Measurements from ENCODE around the gene ANKRD13B. TPM values are rescaled to one million over a fixed set of nuclear protein-coding genes. Genes with fewer than 3 reads are reported as not detected.
A peak's percentile ranks its signal among the peaks of the same experiment; 100 is the strongest.

The ANKRD13B gene
- total RNA-seq, 1 donor from 2014 or later, result 17.9 TPM

- peak overlapping the region; percentile 2 for H3K27ac ChIP-seq (ENCODE audit: low read depth, low read length)
- Mint-ChIP-seq H3K4me1 (ENCODE audit: low read depth, unreplicated experiment) (peaks cover 5% of the 10 kb centered on the region), H3K27ac (ENCODE audit: unreplicated experiment) (peak overlapping the region; percentile 72), H3K36me3 (ENCODE audit: low read depth, unreplicated experiment) (peaks cover 13% of the 10 kb centered on the region), H3K27me3 (ENCODE audit: low read depth, unreplicated experiment) (peaks cover 14% of the 10 kb centered on the region), H3K4me3 (ENCODE audit: unreplicated experiment) (peak overlapping the region; percentile 91), H3K9me3 (ENCODE audit: unreplicated experiment) (no peaks in the 10 kb centered on the region)
- H3K79me2 ChIP-seq (ENCODE audit: insufficient read depth, low read length), result no peaks in the 10 kb centered on the region
- H3K9me3 ChIP-seq (ENCODE audit: insufficient read depth, low read depth, low read length), result no peaks in the 10 kb centered on the region
- H3K27me3 ChIP-seq (ENCODE audit: insufficient read depth, low read length), result peaks cover 5% of the 10 kb centered on the region
- H3K9ac ChIP-seq (ENCODE audit: low read length), result peak overlapping the region; percentile 68
- FAIRE-seq (no peak), DNase-seq (ENCODE audit: low read depth) (no peak)
- H3K36me3 ChIP-seq (ENCODE audit: insufficient read depth, low read length), result no peaks in the 10 kb centered on the region
- peak overlapping the region; percentile 92 for H3K4me2 ChIP-seq (ENCODE audit: low read length)
- peaks cover 19% of the 10 kb centered on the region for H3K4me1 ChIP-seq (ENCODE audit: insufficient read depth, low read length)
- peaks cover 10% of the 10 kb centered on the region for H4K20me1 ChIP-seq (ENCODE audit: insufficient read depth, low read length)
- peak overlapping the region; percentile 63 for H3K4me3 ChIP-seq (ENCODE audit: insufficient read depth, low read depth, low read length)
- TF ChIP-seq EZH2 (IDR thresholded peaks at IDR 0.05; ENCODE audit: insufficient read depth, low read length) (no peak), CTCF (IDR thresholded peaks at IDR 0.05; ENCODE audit: insufficient read depth, low read depth, low read length) (no peak)
- peak overlapping the region; percentile 86 for H2AFZ ChIP-seq (ENCODE audit: low read depth, low read length)
These were observed 25.2 kb upstream of the ANKRD13B start for GRCh38 chr17:29567554-29568330.

GRCh38 chr17:29568331-29569244, 24.3 kb upstream of the ANKRD13B start, which contains the start of gene TP53I13:
Gene TP53I13 (plus strand): TSS chr17:29568701. CDS start chr17:29568759, 58 bp downstream.
- no peaks in the 10 kb centered on the region for H3K9me3 Mint-ChIP-seq (ENCODE audit: unreplicated experiment)
- H3K27me3 Mint-ChIP-seq (ENCODE audit: low read depth, unreplicated experiment), result peaks cover 14% of the 10 kb centered on the region
- Histone ChIP-seq H3K36me3 (ENCODE audit: insufficient read depth, low read length) (no peaks in the 10 kb centered on the region), H3K9ac (ENCODE audit: low read length) (peak within 1 kb of the TSS; percentile 83), H2AFZ (ENCODE audit: low read depth, low read length) (peak within 1 kb of the TSS; percentile 93), H3K4me3 (ENCODE audit: insufficient read depth, low read depth, low read length) (peak within 1 kb of the TSS; percentile 83), H4K20me1 (ENCODE audit: insufficient read depth, low read length) (peaks cover 12% of the 10 kb centered on the region), H3K4me1 (ENCODE audit: insufficient read depth, low read length) (peaks cover 26% of the 10 kb centered on the region), H3K79me2 (ENCODE audit: insufficient read depth, low read length) (no peaks in the 10 kb centered on the region), H3K9me3 (ENCODE audit: insufficient read depth, low read depth, low read length) (no peaks in the 10 kb centered on the region), H3K27me3 (ENCODE audit: insufficient read depth, low read length) (peaks cover 5% of the 10 kb centered on the region), H3K27ac (ENCODE audit: low read depth, low read length) (peak within 1 kb of the TSS; percentile 3), H3K4me2 (ENCODE audit: low read length) (peak within 1 kb of the TSS; percentile 92)
- peaks cover 5% of the 10 kb centered on the region for H3K4me1 Mint-ChIP-seq (ENCODE audit: low read depth, unreplicated experiment)
- TF ChIP-seq EZH2 (IDR thresholded peaks at IDR 0.05; ENCODE audit: insufficient read depth, low read length) (no peak), CTCF (IDR thresholded peaks at IDR 0.05; ENCODE audit: insufficient read depth, low read depth, low read length) (no peak)
- H3K36me3 Mint-ChIP-seq (ENCODE audit: low read depth, unreplicated experiment), result peaks cover 10% of the 10 kb centered on the region
- DNase-seq (ENCODE audit: low read depth) (peak; percentile 70), FAIRE-seq (no peak)
- peak within 1 kb of the TSS; percentile 91 for H3K4me3 Mint-ChIP-seq (ENCODE audit: unreplicated experiment)
- peak within 1 kb of the TSS; percentile 72 for H3K27ac Mint-ChIP-seq (ENCODE audit: unreplicated experiment)

All from astrocyte (in vitro differentiated cells and primary cell).